Effector memory CD4-positive, alpha-beta T cell (primary cell): ENCODE data around the gene WNT6.
A peak's percentile ranks its signal among the peaks of the same experiment; 100 is the strongest.

Source experiments
- DNase-seq, 3 donors: peaks; one replicate each; pipeline ENCODE4 v3.0.0-alpha.2; 2020
- H3K27ac ChIP-seq: 2 replicates; pipeline ENCODE4 v1.7.0; 2013; ENCODE audit warnings: mild to moderate bottlenecking, low read length, moderate library complexity; ENCODE audit not compliant: insufficient read depth, poor library complexity, severe bottlenecking
- H3K27me3 ChIP-seq: replicated peaks from 2 replicates; pipeline ENCODE4 v1.7.0; 2013; ENCODE audit warnings: mild to moderate bottlenecking, low read length; ENCODE audit not compliant: insufficient read depth, control insufficient read depth, poor library complexity, severe bottlenecking
- H3K36me3 ChIP-seq: 2 replicates; pipeline ENCODE4 v1.7.0; 2013; ENCODE audit warnings: mild to moderate bottlenecking, low read length, moderate library complexity; ENCODE audit not compliant: control insufficient read depth, insufficient read depth
- H3K4me1 ChIP-seq: 2 replicates; pipeline ENCODE4 v1.7.0; 2013; ENCODE audit warnings: low read length, mild to moderate bottlenecking; ENCODE audit not compliant: control insufficient read depth, insufficient read depth, poor library complexity, severe bottlenecking
- H3K4me3 ChIP-seq: 2 replicates; pipeline ENCODE4 v1.7.0; 2013; ENCODE audit warnings: low read length, low read depth, mild to moderate bottlenecking; ENCODE audit not compliant: insufficient read depth, poor library complexity, severe bottlenecking
- H3K9me3 ChIP-seq: 2 replicates; pipeline ENCODE4 v1.7.0; 2013; ENCODE audit warnings: mild to moderate bottlenecking, low read length, moderate library complexity; ENCODE audit not compliant: control insufficient read depth

Gene WNT6

DNA sequence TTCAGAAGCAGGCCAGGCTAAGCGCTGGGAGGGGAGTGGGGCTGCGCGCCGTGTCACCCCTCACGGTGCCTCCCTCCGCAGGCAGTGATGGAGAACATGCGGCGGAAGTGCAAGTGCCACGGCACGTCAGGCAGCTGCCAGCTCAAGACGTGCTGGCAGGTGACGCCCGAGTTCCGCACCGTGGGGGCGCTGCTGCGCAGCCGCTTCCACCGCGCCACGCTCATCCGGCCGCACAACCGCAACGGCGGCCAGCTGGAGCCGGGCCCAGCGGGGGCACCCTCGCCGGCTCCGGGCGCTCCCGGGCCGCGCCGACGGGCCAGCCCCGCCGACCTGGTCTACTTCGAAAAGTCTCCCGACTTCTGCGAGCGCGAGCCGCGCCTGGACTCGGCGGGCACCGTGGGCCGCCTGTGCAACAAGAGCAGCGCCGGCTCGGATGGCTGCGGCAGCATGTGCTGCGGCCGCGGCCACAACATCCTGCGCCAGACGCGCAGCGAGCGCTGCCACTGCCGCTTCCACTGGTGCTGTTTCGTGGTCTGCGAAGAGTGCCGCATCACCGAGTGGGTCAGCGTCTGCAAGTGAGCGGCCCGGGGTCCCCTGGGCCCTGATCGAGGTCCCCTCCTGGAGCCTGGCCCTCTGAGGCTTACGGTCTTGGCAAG, 33.2 kb downstream of the WNT6 start:
- Histone ChIP-seq H3K27me3 (no peaks in the 10 kb centered on the region), H3K4me3 (peak overlapping the region; percentile 25), H3K4me1 (peaks cover 54% of the 10 kb centered on the region)

DNA sequence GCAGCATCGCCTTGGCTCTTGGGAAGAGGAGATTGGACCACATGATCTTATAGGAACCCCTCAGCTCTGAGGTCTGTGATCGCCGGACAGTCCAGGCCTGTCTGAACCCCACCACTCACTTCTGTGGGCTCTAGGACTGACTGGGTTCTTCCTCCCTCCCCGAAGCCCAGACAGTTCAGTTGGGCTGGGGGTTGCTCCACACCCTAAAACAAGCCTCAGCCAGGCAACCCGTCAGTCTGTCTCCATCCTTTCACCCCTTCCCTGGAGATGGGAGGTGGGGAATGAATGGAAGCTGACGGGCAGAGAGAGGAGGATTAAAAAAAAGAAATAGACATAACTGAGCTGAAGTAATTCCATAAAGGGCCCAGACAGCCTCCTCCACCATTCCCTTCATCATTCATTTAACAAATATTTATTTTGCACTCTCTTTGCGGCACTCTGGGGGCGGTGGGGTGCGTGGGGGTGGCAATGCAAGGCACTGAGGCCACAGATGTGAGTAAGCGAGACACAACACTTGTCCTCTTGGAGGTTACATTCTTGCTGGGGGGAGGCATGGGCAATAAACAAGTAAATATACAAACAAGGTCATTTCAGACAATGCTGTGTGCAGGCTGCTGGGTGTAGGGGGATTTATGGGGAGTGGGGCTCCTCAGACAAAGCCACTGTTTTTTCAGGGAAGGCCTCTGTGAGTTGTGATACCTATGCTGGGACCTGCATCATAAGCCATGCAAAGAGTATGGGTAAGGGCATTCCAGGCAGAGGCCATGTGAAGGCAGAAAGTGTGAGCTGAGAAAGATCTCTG, 33.9 kb downstream of the WNT6 start:
- DNase-seq: no peak
- Histone ChIP-seq H3K27me3 (no peaks in the 10 kb centered on the region), H3K9me3 (no peaks in the 10 kb centered on the region), H3K4me1 (peaks cover 61% of the 10 kb centered on the region), H3K4me3 (peak overlapping the region; percentile 25), H3K27ac (peak overlapping the region; percentile 95), H3K36me3 (peaks cover 5% of the 10 kb centered on the region)

More for the DNA sequence above, 33.2 kb downstream of the WNT6 start:
- peak; percentile 81 to 83 (median 83) for DNase-seq
- H3K36me3 ChIP-seq: peaks cover 5% of the 10 kb centered on the region
- no peaks in the 10 kb centered on the region for H3K9me3 ChIP-seq
- H3K27ac ChIP-seq: peak overlapping the region; percentile 95

DNA sequence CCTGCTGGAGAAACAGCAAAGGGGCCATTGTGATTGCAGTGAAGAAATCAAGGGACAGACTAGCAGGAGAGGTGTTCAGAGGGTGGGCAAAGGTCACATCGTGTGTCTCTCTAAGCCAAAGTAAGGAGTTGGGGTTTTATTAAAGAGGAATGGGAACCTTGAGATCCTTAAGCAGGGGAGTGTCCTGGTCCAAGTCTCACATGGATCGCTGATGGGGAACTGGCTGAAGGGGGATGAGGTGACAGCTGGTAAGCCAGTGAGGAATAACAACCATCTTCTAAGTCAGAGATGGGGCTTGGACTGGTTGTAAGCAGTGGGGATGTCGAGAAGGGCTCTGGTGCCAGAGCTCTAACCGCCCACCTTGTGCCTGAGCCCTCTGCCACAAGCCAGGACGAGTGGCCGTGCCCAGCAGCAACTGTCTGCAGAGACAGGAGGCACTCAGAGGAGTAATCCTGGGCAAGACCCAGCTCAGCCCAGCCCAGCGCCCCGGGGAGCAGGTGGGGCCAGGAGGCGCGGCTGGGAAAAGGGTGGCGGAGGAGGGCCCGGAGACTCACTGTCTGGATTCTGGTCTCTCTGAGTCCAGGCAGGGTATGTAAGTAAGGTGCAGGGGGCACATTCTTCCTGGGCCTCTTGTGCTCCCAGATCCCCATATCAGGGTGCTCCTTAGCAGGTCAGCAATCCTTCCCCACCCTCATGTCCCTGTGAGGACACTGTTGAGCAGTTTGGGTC, 34.7 kb downstream of the WNT6 start:
- H3K9me3 ChIP-seq: no peaks in the 10 kb centered on the region
- H3K27me3 ChIP-seq: peaks cover under 1% of the 10 kb centered on the region
- H3K36me3 ChIP-seq: peaks cover 5% of the 10 kb centered on the region
- no peak overlapping the region for H3K4me3 ChIP-seq
- no peak for DNase-seq
- H3K4me1 ChIP-seq: peaks cover 63% of the 10 kb centered on the region
- H3K27ac ChIP-seq: peak overlapping the region; percentile 95

GRCh38 chr2:218894880-218895157, 35.2 kb downstream of the WNT6 start:
- peaks cover 64% of the 10 kb centered on the region for H3K4me1 ChIP-seq
- no peak for DNase-seq
- peaks cover 3% of the 10 kb centered on the region for H3K27me3 ChIP-seq
- H3K9me3 ChIP-seq: no peaks in the 10 kb centered on the region
- H3K36me3 ChIP-seq: peaks cover 5% of the 10 kb centered on the region
- peak overlapping the region; percentile 95 for H3K27ac ChIP-seq
- H3K4me3 ChIP-seq: no peak overlapping the region

GRCh38 chr2:218895326-218895725, 35.7 kb downstream of the WNT6 start:
- no peaks in the 10 kb centered on the region for H3K9me3 ChIP-seq
- H3K27ac ChIP-seq: peak overlapping the region; percentile 95
- no peak for DNase-seq
- H3K27me3 ChIP-seq: peaks cover 3% of the 10 kb centered on the region
- peaks cover 3% of the 10 kb centered on the region for H3K36me3 ChIP-seq
- H3K4me3 ChIP-seq: no peak overlapping the region
- H3K4me1 ChIP-seq: peaks cover 64% of the 10 kb centered on the region

DNA sequence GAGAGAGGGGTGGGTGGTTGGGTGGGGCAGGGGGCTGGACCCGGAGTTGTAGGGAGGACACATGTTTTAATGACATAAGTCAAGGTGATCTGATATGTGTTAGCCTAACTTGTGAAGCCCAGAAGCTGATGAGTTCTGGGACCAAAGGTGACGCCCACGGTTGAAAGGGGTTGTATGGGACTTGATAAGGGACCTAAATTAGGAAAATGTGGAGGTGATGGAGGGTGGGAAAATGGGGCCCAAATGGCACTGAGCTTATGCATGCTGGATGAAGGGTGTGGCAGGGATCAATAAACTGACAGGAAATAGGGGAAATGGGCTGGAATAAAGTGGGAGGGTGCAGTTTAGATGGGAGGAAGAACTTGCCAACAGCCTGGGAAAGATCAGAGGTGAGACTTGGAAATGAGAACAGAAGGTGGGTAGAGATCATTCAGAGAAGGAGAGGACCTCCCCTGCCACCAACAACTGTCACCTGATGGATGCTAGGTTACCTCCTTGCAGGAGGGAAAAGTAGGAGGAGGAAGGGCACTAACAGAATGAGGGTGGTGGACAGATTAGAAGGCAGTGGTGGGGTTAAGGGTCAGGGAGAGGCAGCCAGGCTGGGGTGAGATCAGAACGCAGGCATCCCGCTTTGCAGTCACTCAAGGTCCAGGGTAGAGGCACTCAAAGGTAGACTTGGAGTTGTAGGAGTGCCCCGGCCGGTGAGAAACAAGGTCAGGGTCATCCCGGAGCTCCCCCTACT, 36.3 kb downstream of the WNT6 start:
- H3K27me3 ChIP-seq: peaks cover 3% of the 10 kb centered on the region
- H3K4me3 ChIP-seq: peak overlapping the region; percentile 0
- H3K9me3 ChIP-seq: no peaks in the 10 kb centered on the region
- H3K36me3 ChIP-seq: no peaks in the 10 kb centered on the region
- H3K4me1 ChIP-seq: peaks cover 64% of the 10 kb centered on the region
- peak overlapping the region; percentile 95 for H3K27ac ChIP-seq
- no peak for DNase-seq

DNA sequence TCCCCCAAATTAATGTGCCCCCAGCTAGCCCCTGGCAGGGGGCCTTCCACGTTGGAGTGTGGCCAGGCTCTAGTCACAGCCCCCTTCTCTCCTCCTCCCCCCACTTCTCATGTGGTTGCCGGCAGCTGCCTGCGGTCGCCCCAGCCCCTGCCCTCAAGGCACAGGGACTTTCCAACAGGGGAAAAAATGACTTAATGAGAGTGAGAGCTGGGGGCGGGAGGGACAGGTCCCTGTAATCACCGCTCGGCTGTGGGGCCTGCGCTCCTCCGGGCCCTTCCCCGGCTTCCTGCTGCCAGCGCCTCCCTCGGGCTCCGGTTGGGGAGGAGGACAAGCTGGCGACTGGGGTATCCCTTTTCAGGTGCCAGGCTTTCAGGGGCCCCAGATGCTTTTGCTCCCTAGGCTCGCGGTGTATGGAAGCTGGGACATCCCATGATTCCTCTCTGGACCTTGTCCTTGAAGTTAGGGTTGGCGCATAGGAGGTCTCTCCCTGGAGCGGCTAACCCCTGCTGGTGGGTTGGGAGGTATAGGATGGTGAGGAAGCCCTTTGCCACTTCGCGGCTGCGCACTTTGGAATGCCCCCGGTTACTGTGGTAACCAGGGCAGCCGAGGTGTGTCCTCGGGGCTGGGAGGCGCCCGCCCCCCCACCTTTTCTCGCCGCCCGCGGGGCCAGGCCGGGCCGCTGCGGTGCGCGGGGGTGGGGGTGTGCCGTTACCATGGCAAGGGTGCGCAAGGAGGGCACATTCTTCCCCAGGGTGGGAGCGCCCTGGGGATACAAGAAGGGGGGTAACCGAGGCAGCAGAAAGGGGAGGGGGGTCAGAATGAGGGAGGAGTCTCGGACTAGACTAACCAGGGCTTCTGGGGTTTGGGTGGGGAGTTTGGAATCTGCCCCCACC, 37.1 kb downstream of the WNT6 start:
- peak overlapping the region; percentile 53 for H3K4me3 ChIP-seq
- DNase-seq: peak; percentile 84 to 91 (median 88)
- no peaks in the 10 kb centered on the region for H3K9me3 ChIP-seq
- peaks cover 4% of the 10 kb centered on the region for H3K27me3 ChIP-seq
- H3K27ac ChIP-seq: peak overlapping the region; percentile 95
- peaks cover 64% of the 10 kb centered on the region for H3K4me1 ChIP-seq
- no peaks in the 10 kb centered on the region for H3K36me3 ChIP-seq

DNA sequence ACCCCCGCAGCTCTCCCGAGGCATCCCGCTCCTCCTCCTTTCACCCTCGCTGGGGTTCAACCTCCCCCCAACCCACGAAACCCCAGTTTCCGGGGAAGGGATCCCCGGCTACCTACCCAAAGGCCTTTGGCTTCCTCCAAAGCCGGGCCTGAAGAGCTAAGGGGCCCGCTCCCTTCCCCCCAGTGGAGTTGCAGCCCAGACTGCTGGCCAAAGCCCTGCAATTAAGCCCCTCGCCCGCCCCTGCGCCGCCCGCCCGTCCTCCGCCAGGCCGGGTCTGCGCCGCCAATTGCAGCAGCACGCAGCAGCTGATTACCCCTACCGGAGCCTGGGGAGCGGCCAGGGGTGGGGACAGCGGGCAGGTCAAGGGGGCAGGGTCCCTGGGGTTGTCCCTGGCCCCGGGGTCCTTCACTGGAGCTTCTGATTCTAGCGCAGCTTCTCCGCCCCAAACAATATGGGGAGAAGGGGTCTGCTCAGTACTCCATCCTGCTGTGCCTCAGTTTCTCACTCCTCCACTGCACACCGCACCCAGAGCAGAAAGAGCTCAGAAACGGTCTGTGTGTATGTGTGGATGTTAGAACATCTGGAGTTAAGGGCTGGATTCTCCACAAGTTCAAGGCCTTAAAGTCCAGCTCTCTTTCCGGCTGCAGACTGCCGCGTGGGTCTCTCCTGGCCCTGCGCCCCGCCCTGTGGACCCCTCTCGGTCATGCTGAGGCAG, 37.9 kb downstream of the WNT6 start:
- DNase-seq: no peak
- Histone ChIP-seq H3K27ac (peak overlapping the region; percentile 95), H3K4me3 (peak overlapping the region; percentile 53), H3K36me3 (no peaks in the 10 kb centered on the region), H3K4me1 (peaks cover 55% of the 10 kb centered on the region), H3K9me3 (no peaks in the 10 kb centered on the region), H3K27me3 (peaks cover 7% of the 10 kb centered on the region)
